NCI-H2196 (cell line): Measurements from ENCODE around the gene SLC35F3.

Experiments
- DNase-seq: peaks from one replicate; lab custom pipeline; 2025; ENCODE audit not compliant: unreplicated experiment; lab: John Stamatoyannopoulos, UW

The SLC35F3 gene

DNA sequence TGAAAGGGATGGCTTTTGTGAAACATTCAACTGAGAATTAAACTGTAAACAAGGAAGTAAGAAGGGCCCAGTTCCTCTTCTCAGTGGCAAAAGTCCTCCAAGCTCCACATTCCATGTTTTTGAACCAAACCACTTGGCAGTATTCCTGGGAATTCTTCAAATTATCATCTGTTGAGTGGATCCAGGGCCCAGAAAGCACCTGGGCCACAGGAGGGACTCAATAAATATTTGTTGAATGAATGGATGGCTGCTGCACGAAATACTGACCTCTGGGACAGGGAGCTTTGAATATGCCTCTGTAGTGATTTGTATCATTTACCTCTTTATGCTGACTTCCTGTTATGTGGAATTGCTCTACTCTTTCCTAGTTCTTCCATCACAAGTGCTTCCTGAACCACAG, 4.7 kb downstream of the SLC35F3 start:
- DNase-seq = no peak

DNA sequence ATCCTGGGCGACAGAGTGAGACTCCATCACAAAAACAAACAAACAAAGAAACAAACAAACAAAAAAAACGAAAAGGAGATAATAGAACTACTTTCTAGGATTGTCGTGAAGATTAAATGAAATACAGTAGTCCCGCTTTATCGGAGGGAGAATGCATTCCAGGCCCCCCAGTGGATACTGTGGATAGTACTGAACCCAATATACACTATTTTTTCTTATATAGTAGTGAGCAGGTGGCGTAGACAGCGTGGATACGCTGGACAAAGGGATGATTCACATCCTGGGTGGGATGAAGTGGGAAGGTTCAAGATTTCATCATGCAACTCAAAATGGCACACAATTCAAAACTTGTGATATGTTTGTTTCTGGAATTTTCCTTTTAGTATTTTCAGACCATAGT, 8.0 kb downstream of the SLC35F3 start:
- DNase-seq = no peak

DNA sequence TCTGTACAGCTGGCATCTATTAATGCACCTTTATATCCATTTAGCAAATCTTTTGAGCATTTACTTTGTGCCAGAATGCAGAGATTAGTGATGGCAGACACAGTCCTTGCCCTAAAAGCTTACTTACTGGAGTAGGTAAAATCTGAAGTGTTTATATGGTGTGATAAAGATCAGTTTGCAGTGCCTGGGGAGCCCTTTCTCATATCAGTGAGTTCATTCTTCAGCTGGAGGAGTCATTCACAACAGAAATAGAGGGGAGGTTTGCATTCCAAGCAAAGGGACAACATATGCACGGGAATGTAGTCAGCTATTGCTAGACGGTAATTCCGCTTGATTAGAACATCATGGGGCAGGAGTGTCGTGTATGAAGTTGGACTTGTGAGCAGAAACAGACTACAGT, 8.4 kb downstream of the SLC35F3 start:
- no peak for DNase-seq

DNA sequence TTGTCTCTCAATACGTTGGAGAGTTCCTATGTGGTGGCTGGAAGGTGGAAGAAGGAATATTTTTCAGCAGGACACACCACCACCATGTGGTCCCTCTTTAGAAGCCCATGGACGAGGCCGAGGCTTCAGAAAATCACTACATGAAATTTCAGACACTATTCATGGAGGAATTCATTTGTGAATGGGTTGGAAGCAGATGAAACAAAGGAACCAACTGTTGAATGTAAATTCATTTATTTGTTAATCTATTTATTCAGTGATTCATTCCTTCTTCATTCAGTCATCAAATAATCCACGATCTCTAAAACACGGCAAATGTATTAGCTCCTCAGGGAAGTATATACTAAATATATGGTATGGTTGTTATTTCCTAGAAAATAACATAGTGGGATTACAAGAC, 12.2 kb downstream of the SLC35F3 start:
- DNase-seq = no peak

DNA sequence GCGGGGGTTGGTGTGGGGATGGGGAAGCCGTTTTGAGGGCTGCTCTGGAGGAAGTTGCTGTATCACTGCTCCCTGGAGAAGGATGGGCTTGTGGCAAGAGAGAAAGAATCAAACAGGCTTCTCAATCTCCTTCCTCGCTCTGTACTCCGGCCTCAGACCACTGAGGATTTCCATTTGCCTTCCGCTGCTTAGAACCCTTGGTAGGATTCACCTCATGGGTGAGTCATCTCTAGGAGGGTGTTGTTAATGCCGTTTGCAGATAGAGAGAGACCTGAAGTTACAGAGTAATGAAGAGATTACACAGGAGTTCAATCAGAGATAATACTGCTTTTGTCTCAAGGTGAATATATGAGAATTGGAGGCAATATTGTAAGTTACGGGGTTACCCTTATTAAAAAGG, 15.3 kb downstream of the SLC35F3 start:
- DNase-seq = no peak

DNA sequence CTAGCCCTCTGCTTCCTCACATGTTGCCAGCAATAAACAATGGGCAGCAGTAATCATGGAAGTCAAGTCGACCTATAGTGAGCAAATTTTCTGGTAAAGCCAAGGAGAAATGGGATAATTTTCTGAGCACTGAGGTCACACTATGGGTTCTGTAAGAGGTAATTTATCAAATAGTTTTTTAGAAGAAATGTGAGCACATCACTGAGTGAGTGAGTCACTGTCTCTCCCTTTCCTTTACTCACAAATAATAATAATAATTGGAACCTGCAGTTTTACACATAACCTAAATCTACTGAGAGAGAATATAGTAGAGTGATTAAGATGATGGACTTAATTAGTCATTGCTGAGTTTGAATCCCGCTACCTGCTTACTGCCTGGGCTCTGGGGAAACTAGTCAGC, 23.6 kb downstream of the SLC35F3 start:
- no peak for DNase-seq

DNA sequence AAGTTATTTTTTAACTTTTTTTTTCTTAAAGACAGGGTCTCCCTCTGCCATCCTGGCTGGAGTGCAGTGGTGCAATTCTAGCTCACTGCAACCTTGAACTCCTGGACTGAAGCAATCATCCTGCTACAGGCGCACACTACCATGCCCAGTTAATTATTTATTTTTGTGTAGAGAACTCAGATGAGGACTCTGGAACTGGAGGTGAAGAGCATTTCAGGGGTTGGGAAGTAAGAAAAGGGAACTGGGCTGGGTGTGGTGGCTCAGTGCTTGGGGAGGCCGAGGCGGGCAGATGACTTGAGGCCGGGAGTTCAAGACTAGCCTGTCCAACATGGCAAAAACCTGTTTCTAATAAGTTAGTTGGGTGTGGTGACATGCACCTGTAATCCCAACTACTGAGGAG, 28.9 kb downstream of the SLC35F3 start:
- DNase-seq = no peak

DNA sequence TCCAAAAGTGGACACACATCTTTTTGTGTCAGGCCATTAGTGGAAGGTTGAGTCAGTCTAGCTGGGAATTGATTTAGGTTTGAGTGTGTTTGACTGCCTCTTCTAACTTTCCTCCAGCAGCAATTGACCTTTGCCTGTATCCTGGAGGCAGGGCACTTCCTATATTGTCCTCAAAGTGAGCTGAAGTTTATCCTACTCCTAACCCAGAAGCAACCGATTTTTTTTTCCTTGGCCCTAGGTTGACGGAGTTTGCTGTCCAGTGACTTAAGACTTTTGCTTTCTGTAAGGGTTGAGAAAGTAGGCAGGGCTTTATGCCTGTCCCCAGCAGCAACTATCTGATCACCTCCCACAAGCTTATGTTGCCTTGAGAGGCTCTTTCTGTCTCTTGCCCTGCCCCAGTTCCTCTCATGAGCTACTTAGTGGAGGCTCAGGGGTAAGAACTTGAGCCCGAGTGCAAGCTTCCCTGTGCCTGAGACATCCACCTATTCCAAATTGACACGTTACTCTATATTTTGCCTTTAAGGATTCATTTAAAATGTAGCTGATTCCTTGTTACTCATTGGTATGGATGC, 30.9 kb downstream of the SLC35F3 start:
- DNase-seq = no peak

DNA sequence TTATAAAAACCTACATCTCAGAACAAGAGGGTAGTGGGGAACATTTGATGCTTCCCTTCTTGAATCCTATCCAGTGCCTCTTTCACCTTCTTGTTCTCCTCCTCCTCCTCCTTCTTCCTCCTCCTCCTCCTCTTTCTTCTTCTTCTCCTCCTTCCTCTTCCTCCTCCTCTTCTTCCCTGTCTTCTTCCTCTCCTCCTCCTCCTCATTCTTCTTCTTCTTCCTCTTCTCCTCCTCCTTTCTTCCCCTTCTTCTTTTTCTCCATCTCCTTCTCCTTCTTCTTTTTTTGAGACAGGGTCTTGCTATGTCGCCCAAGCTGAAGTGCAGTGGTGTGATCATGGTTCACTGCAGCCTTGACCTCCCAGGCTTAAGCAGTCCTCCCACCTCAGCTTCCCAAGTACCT, 31.9 kb downstream of the SLC35F3 start:
- no peak for DNase-seq

DNA sequence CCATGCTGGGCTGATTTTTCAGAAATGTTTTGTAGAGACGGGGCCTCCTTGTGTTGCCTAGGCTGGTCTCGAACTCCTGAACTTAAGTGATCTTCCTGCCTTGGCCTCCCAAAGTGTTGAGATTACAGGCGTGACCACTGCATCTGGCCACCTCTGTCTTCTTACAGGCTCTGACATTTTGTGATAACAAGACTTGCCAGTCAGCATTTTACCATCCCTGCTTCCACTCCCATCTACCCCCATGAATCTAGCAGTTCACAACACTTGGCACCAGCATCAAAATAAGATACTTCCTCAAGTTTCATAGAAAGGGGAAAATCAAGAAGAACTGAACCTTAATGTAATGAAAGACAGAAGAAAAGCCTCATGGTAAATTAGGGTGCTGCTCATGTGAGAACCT, 32.4 kb downstream of the SLC35F3 start:
- no peak for DNase-seq

DNA sequence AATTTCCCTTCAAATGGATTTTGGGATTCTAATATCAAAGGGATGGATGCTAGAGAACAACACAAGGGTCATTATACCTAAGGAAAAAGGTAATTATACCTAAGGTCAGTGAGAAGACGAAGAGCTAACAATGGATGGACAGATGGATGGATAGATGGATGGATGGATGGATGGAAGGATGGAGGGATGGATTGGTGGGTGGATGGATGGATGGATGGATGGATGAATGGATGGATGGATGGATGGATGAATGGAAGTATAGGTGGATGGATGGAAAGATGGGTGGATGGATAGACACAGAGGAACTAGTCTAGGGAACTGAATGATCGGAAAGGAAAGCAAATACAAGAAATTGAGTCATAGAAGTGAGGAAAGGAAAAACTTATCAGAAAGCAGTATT, 34.0 kb downstream of the SLC35F3 start:
- no peak for DNase-seq

DNA sequence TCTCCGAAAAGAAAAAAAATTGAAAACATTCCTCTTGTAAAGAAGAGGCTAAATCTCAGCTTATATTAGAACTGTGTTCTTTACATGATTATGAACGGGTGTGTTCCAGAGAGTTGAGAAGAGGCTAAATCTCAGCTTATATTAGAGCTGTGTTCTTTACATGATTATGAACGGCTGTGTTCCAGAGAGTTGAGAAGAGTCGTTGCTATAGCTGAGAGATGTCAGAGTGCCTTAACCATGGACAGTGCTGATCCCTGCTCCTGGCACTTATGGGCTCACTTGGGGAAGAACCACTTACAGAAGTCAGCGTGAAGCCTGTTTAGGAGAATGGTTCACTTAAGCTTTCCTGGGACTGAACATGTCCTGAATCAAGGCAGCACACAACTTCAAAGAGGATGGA, 35.0 kb downstream of the SLC35F3 start:
- no peak for DNase-seq

DNA sequence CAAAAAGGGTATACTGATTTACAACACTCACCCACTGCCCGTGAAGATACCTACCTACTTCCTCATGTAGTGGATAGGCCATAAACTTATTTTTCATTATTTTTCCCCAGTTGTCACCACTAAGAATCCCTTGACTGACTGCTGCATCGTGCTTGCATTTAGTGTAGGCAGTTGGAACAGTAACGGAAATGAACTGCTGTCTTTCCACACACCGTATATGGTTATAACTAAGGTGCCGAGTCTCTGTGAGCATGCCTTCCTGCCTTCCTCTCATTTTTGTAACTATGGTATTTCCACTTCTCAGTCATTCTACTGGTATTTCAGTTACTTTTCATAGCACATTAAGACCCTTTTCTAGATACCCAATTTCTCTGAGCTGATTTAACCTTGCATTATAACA, 36.4 kb downstream of the SLC35F3 start:
- DNase-seq = no peak

DNA sequence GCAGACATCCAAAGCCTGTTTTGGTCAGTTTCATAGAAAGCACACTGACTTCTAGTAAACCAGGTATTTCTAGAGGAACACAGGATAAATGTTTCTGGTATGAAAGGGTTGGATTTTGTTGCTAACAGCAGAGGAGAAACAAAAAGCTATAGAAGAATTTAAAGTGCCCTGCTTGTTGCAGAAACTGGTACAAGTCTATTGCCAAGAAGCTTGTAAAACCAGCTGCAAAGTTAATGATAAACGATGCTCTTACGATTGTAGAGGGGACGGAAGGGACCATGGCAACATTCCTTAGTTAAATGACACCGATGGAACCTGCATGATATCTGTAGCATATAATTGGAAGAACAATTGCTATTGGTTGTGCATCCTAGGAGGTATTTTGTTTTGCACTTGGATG, 40.1 kb downstream of the SLC35F3 start:
- DNase-seq = no peak

DNA sequence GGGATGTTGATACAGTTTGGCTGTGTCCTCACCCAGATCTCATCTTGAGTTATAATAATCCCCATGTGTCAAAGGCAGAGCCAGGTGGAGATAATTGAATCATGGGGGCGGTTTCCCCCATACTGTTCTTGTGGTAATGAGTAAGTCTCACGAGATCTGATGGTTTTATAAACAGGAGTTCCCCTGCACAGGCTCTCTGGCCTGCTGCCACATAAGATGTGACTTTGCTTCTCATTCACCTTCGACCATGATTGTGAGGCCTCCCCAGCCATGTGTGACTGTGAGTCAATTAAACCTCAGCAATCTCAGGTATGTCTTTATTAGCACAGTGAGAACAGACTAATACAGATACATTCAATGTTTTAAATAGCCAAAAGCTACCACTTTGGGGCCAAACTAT, 41.1 kb downstream of the SLC35F3 start:
- DNase-seq = no peak

DNA sequence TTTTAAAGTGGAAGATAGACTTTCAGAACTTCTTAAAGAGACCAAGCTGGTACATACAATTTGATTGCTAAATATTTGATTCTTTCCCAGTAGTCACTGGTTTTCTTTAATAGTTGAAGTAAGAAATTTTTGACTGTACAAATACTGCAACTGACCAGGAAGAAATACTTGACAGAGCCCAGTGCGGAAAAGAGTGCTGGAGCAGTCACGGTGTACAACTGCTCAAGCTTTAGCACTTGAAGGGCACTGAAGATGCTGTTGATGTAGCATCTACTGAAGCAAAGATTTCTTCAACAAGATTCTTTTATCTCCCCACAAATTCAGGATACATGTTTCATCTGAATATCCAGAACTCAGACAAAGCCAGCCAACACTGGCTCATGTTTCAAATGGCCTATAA, 41.5 kb downstream of the SLC35F3 start:
- no peak for DNase-seq

DNA sequence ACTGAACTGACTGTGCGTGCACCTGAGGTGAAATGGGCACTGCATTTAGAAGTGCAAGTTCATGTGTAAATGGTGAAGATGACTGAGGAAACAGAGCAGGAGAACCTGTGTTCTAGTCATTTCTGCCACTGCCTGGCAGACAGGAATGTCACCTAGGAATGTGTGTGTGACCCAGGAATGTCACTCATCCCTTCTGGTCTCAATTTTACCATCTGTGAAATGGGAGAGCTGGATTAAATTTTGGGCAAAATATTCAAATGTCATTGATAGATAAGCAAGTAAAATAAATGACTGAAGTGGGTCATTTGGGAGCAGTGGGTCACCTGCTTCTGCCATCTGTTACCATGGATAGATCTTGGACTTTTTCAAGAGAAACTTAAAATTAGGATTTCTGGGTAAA, 42.2 kb downstream of the SLC35F3 start:
- no peak for DNase-seq

DNA sequence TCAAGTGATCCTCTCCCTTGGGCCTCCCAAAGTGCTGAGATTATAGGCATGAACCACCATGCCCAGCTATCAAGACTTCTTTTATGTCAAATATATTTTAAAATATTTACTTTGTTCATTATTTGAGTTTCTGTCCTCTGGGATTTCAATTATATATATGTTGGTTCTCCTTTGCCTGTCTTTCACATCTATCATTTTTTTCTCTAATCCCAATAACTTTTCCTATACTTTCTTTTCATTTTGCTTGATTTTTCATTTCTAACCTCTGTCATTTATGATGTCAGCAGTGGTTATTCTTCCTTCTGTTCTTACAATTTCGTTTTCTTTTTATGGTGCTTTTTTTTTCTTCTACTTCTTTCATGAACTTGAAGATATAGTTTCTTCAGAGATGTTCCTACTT, 47.3 kb downstream of the SLC35F3 start:
- DNase-seq = no peak

DNA sequence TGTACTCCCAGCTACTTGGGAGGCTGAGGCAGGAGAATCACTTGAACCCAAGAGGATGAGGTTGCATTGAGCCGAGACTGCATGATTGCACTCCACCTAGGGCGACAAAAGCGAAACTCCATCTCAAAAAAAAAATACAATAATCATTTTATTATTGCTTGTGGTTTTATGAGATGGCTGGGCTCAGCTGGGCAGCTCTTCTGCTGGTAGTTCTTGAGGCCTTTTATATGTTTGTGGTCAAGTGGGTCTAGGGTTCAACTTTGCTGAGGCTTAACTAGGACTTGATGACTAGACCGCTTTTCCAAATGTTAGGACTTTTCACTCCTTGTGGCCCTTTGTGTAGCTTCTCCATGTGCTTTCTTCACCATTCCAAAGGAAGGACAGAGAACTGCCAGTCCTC, 53.2 kb downstream of the SLC35F3 start:
- DNase-seq = no peak

DNA sequence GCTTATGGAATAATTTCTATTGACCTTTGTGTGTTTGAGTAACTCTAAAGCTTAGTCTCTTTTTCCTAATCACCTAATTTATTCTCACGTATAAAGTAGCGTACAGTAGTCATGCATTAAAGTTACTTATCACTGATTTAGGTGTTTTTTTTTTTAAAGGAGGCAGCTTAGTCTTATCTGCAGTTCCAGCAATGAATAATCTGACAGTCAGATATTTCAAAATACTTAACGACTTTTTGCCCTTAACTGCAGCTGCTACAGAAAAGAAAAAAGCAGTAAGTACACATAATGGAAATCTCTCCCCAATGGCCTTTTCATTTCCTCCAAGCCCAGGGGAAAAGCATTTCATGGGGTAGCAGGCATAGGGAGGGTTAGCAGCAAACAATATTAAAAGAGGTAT, 54.6 kb downstream of the SLC35F3 start:
- DNase-seq = no peak

DNA sequence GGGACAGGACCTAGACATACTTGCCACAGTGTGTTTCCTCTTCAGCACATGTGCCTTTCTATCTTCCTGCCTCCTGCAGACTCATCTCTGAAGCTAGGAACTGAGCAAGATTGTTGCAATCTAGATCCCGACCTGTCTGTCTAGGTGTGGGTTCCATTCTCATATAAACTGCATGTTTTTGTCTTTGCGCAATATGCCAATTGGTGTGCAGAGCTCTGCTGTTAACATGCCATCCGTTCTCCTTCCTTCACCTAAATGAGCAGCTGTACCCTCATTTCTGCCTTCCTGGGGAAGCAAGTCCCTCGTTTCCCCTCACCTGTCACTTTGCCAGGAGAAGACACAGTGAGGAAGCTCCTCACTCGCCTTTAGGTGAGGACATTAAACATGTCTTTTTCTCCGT, 55.5 kb downstream of the SLC35F3 start:
- no peak for DNase-seq

DNA sequence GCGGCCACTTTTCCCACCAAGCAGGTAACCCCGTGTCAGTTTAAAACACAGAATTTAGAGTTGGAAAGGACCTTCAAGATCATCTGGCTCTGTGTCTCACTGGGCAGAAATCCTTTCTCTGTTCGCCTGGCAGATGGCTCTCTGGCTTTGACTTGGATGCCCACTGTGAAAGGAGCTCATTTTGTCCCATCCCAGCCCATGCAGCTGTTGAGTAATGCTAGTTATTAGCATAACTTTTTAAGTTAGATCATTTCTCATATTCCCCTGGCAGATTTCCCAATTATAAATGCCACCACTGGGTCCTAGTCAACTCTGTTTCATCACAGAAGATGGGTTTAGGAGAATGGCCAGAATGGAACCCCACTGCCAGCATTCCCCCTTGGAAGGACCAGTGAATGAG, 55.9 kb downstream of the SLC35F3 start:
- DNase-seq = no peak

DNA sequence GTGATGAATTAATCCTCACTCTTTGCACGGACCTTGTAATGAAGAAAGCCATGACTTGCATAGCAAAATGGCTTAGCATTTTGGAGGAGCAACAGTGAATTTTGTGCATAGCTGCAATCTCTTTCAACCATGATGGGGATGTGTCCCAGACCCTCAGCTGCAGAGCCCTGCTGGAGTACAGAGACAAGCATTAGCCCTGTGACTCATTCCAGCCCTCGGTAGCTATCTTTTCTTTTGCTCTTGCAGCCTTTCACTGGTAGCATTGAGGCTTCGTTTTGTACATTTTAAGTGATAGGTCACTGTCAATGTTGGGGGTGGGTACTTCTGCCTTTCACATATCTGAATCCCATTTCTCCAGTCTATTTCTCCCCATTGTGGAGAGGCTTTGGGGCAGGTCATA, 58.4 kb downstream of the SLC35F3 start:
- no peak for DNase-seq

DNA sequence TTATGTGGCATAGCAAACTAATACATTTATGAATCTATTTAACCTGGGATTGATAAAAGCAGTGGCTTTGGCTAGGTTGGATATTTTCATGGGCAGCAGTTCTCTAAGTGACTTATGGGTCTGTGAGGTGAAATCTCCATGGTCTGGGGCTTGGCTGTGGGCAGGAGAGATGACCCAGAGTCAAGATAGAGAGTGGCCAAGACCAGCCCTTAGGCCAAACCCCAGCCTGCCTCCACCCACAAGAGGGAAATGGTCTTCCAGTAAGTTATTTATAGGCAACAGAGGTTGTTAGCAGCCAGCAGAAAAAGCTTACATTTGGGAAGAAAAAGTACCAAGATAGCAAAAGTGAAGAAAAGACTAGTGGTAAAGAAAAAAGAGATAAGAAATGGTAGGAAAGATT, 61.4 kb downstream of the SLC35F3 start:
- DNase-seq = no peak
